Spleen (tissue), 11 donors: Measurements from ENCODE around the gene FASN. TPM values are rescaled to one million over a fixed set of nuclear protein-coding genes. Genes with fewer than 3 reads are reported as not detected.

Source experiments
- DNase-seq: peaks from one replicate; pipeline ENCODE4 v3.0.0-alpha.2; 2020
- H3K27ac ChIP-seq, 8 donors: fragments of 200-600 bp; sonication (generic) in 7 of 8; 1 replicate in 4 of 8; 2 replicates in 4 of 8; pipeline versions ENCODE4 v1.5.0 to v1.8.0; 2016 to 2021; ENCODE audit warnings: inconsistent platforms in 4 of 8, mild to moderate bottlenecking in 4 of 8, moderate library complexity in 1 of 8
- H3K27me3 ChIP-seq, 7 donors: fragments of 200-600 bp; sonication (generic) in 6 of 7; replicated peaks in 1 of 7; 1 replicate in 4 of 7; 2 replicates in 3 of 7; pipeline versions ENCODE4 v1.5.0 to v1.8.0; 2016 to 2021; ENCODE audit warnings: inconsistent platforms in 3 of 7, mild to moderate bottlenecking in 1 of 7
- H3K36me3 ChIP-seq, 6 donors: fragments of 200-600 bp; sonication (generic) in 5 of 6; 1 replicate in 4 of 6; 2 replicates in 2 of 6; pipeline versions ENCODE4 v1.5.0 to v1.8.0; 2016 to 2021; ENCODE audit warnings: inconsistent platforms in 2 of 6
- H3K4me1 ChIP-seq, 6 donors: fragments of 200-600 bp; sonication (generic) in 5 of 6; 1 replicate in 3 of 6; 2 replicates in 3 of 6; pipeline versions ENCODE4 v1.5.0 to v1.8.0; 2016 to 2021; ENCODE audit warnings: inconsistent platforms in 3 of 6
- H3K4me3 ChIP-seq, 8 donors: fragments of 200-600 bp; sonication (generic) in 7 of 8; 1 replicate in 4 of 8; 2 replicates in 4 of 8; pipeline versions ENCODE4 v1.5.0 to v1.8.0; 2016 to 2021; ENCODE audit warnings: inconsistent platforms in 4 of 8, mild to moderate bottlenecking in 4 of 8, moderate library complexity in 2 of 8
- H3K9me3 ChIP-seq, 8 donors: fragments of 200-600 bp; sonication (generic) in 7 of 8; 1 replicate in 4 of 8; 2 replicates in 4 of 8; pipeline versions ENCODE4 v1.5.0 to v1.8.0; 2016 to 2021; ENCODE audit warnings: inconsistent platforms in 4 of 8
- POLR2A ChIP-seq, 3 donors: fragments of 450-650 bp; IDR thresholded peaks; one replicate each; pipeline ENCODE4 v1.5.1; 2017; ENCODE audit warnings: antibody characterized with exemption in 3 of 3, mild to moderate bottlenecking in 1 of 3
- POLR2AphosphoS5 ChIP-seq, 3 donors: sonication (generic); formaldehyde crosslinking; IDR thresholded peaks; one replicate each; pipeline ENCODE4 v1.5.1; 2017; ENCODE audit warnings: antibody characterized with exemption in 3 of 3
- WGBS, 5 donors: extraction: QIAGEN DNeasy Blood & Tissue Kit in 3 of 5; methylation state at CpG; one replicate each; pipeline versions ENCODE4 v1.1.5 to v1.1.7; 2013 to 2018; 5-methylcytosine and 5-hydroxymethylcytosine counted together
- intact Hi-C: fragments of 100-400 bp; cut with DNase I; formaldehyde crosslinking; loops from one replicate; pipeline ENCODE4 v1.15.0; 2023; ENCODE audit warnings: low total_unique reads
- polyA plus RNA-seq, 3 donors: library from polyadenylated mRNA; stranded (reverse); fragments of 200-250 nt; gene quantifications; one replicate each; pipeline ENCODE4 v1.2.1, GENCODE V29; 2013
- total RNA-seq, 7 donors: library from RNA; depleted of rRNA in 3 of 7; stranded (reverse); fragments of >200 nt in 3 of 7; fragmentation: NEBNext Ultra II Directional in 4 of 7; extraction: Animal tissue kit (Norgen Biotek cat#: 25700) in 4 of 7; gene quantifications; one replicate each; pipeline versions ENCODE4 v1.1.0 to v1.2.1, GENCODE V29; 2016 to 2021
- TF ChIP-seq, protein P1 (sequence below), 11 experiments: fragments of 200-600 bp in 7 of 11; fragments of 450-650 bp in 4 of 11; sonication (generic) in 4 of 11; IDR thresholded peaks in 8 of 11; conservative IDR thresholded peaks in 3 of 11; 1 replicate in 7 of 11; 2 replicates in 4 of 11; pipeline versions ENCODE4 v1.4.0 to v1.8.0; 2016 to 2021; ENCODE audit warnings: antibody characterized with exemption in 11 of 11, inconsistent platforms in 4 of 11, mild to moderate bottlenecking in 1 of 11
- donor health status: healthy with polysubstance abuse.
- donor health status: DM: no; HTN: no; CAD: no; lungs with moderate emphysema.
- donor health status: DM: no; HTN: no; CAD: no.
- donor health status: Bipolar disorder and iron deficiency.
- donor health status: healthy.
- donor health status: DM: no; HTN: no; CAD: no.
- donor health status: DM: yes; HTN: yes; CAD: no.

FASN gene
- total and polyA plus RNA-seq, 10 donors, result 9.3 to 45.2 (median 21.3) TPM

- Histone ChIP-seq H3K4me1 (peaks cover 16 to 64% (median 44%) of the 10 kb centered on the region in 6 donors), H3K9me3 (no peaks in the 10 kb centered on the region), H3K27ac (no peak overlapping the region), H3K36me3 (peaks cover 0 to 23% (median 0%) of the 10 kb centered on the region in 6 donors), H3K27me3 (peaks cover 0 to 24% (median 7%) of the 10 kb centered on the region in 7 donors), H3K4me3 (no peak overlapping the region)
- DNase-seq, result no peak
- 92 to 96% (median 94%) methylated on average over 19 to 38 of the region's 38 CpGs for WGBS, 5 donors
- intact Hi-C loops, result loop anchor here (2.0 kb wide), 1 partner anchor 121 kb away; no protein-coding TSS in a partner anchor
- TF ChIP-seq, protein P1, sequence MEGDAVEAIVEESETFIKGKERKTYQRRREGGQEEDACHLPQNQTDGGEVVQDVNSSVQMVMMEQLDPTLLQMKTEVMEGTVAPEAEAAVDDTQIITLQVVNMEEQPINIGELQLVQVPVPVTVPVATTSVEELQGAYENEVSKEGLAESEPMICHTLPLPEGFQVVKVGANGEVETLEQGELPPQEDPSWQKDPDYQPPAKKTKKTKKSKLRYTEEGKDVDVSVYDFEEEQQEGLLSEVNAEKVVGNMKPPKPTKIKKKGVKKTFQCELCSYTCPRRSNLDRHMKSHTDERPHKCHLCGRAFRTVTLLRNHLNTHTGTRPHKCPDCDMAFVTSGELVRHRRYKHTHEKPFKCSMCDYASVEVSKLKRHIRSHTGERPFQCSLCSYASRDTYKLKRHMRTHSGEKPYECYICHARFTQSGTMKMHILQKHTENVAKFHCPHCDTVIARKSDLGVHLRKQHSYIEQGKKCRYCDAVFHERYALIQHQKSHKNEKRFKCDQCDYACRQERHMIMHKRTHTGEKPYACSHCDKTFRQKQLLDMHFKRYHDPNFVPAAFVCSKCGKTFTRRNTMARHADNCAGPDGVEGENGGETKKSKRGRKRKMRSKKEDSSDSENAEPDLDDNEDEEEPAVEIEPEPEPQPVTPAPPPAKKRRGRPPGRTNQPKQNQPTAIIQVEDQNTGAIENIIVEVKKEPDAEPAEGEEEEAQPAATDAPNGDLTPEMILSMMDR (IDR thresholded peaks at IDR 0.05 in 8 of 11, conservative IDR thresholded peaks at IDR 0.05 in 3 of 11), result no peak
- TF ChIP-seq POLR2AphosphoS5 (IDR thresholded peaks at IDR 0.05), result peak in 1 of 3 donors; percentile 9
Observed at GRCh38 chr17:82033359-82034085, 64.5 kb downstream of the FASN start.

DNA sequence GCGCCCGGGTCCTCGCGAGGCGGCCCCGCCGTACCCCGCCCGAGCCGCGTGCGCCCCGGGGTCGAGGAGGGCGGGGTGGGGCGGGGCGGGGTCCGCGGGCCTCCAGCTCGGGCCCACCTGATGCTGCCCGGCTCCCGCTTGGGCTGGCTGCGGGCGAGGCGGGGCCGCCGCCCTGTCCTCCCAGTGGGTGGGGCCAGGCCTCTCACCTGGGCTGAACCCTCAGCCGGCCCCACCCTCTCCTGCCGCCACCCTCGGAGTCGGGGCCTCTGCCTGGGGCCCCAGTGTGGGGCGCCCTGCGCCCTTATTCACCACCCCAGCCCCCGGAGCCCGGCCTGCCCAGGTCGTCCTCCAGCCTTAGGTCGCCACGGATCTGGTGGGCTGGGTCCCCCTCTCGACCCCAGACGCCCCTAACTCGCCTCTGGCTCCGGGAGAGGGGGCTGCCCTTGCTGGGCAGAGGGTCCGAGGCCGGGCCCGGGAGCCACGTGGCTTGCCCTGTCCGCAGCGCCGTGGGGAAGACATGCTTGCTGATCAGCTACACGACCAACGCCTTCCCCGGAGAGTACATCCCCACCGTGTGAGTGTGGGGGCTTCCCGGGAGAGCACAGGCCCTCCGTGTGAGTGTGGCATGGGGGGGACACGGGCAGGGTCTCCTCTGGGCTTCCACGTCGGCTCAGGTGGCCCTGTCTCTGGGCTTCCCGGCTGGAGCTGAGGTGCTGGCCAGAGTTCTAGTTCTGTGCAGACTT lies 66.0 kb downstream of the FASN start:
- DNase-seq, result no peak
- WGBS, 5 donors, result 13 to 80% (median 20%) methylated on average over 1 to 59 of the region's 59 CpGs
- intact Hi-C loops, result loop anchor here (2.0 kb wide), 1 partner anchor 123 kb away; no protein-coding TSS in a partner anchor

GRCh38 chr17:82031303-82031884 lies 66.6 kb downstream of the FASN start, which contains the start of gene RAC3:
TSS of gene RAC3 (plus strand) at chr17:82031678. CDS start at chr17:82031762, 84 bp downstream.
- no peaks in the 10 kb centered on the region for H3K9me3 ChIP-seq
- DNase-seq, result no peak
- intact Hi-C loops, result no loop called here
- H3K27me3 ChIP-seq, result peaks cover 0 to 24% (median 7%) of the 10 kb centered on the region in 7 donors
- peaks cover 0 to 45% (median 3%) of the 10 kb centered on the region in 6 donors for H3K36me3 ChIP-seq
- 0 to 1% (median 0%) methylated on average over 7 to 96 of the region's 96 CpGs for WGBS, 5 donors
- peak within 1 kb of the TSS in 5 of 8 donors; percentile 3 to 53 (median 36) for H3K27ac ChIP-seq
- TF ChIP-seq, protein P1 (IDR thresholded peaks at IDR 0.05 in 8 of 11, conservative IDR thresholded peaks at IDR 0.05 in 3 of 11), result no peak
- TF ChIP-seq POLR2AphosphoS5 (IDR thresholded peaks at IDR 0.05), result no peak
- no peak for TF ChIP-seq POLR2A (IDR thresholded peaks at IDR 0.05)
- peaks cover 11 to 44% (median 29%) of the 10 kb centered on the region in 6 donors for H3K4me1 ChIP-seq
- H3K4me3 ChIP-seq, result peak within 1 kb of the TSS; percentile 43 to 80 (median 54)

More for the DNA sequence above, 66.0 kb downstream of the FASN start:
- H3K27me3 ChIP-seq, result peaks cover 0 to 24% (median 7%) of the 10 kb centered on the region in 7 donors
- H3K27ac ChIP-seq, result no peak overlapping the region
- H3K9me3 ChIP-seq, result no peaks in the 10 kb centered on the region
- H3K4me3 ChIP-seq, result peak overlapping the region in 5 of 8 donors; percentile 17 to 80 (median 27)
- peaks cover 16 to 50% (median 36%) of the 10 kb centered on the region in 6 donors for H3K4me1 ChIP-seq
- H3K36me3 ChIP-seq, result peaks cover 0 to 38% (median 3%) of the 10 kb centered on the region in 6 donors
- TF ChIP-seq POLR2A (IDR thresholded peaks at IDR 0.05) (no peak), POLR2AphosphoS5 (IDR thresholded peaks at IDR 0.05) (no peak)
- TF ChIP-seq, protein P1 (IDR thresholded peaks at IDR 0.05 in 8 of 11, conservative IDR thresholded peaks at IDR 0.05 in 3 of 11), result no peak
